ENCODE results near the gene NDUFS3.
"Not testable (repeated sequence)": the region's sequence is repeated elsewhere in the genome, so short reads cannot be mapped to it uniquely, and the experiment has no call there.

The NDUFS3 gene

GRCh38 chr11:47578524-47579494, at the start of gene NDUFS3, which contains the start of gene KBTBD4:
Gene NDUFS3 (plus strand): TSS chr11:47579074. CDS start chr11:47579092, 18 bp downstream.
Gene KBTBD4 (minus strand): TSS chr11:47578970. CDS start chr11:47578951, 19 bp downstream.
- DNase-seq (ENCODE audit: low read depth in 2 of 2) = peak; percentile 81 to 85

GRCh38 chr11:47529951-47530350, 48.9 kb upstream of the NDUFS3 start:
- no peak for DNase-seq (ENCODE audit: low read depth in 2 of 2)

- DNase-seq (ENCODE audit: low read depth in 2 of 2) = not testable (repeated sequence)
Observed at GRCh38 chr11:47530721-47531120, 48.2 kb upstream of the NDUFS3 start.

- DNase-seq (ENCODE audit: low read depth in 2 of 2) = no peak
Observed at GRCh38 chr11:47531666-47532065, 47.2 kb upstream of the NDUFS3 start.

GRCh38 chr11:47532597-47533213, 46.2 kb upstream of the NDUFS3 start:
- DNase-seq (ENCODE audit: low read depth in 2 of 2) = no peak

- DNase-seq (ENCODE audit: low read depth in 2 of 2) = no peak
Observed at GRCh38 chr11:47533690-47534151, 45.2 kb upstream of the NDUFS3 start.

GRCh38 chr11:47534704-47535251, 44.1 kb upstream of the NDUFS3 start:
- DNase-seq (ENCODE audit: low read depth in 2 of 2) = no peak

- DNase-seq (ENCODE audit: low read depth in 2 of 2) = no peak
Observed at GRCh38 chr11:47536915-47537314, 42.0 kb upstream of the NDUFS3 start.

- no peak for DNase-seq (ENCODE audit: low read depth in 2 of 2)
Observed at GRCh38 chr11:47538741-47539565, 39.9 kb upstream of the NDUFS3 start.

GRCh38 chr11:47539681-47540039, 39.2 kb upstream of the NDUFS3 start:
- no peak for DNase-seq (ENCODE audit: low read depth in 2 of 2)

GRCh38 chr11:47541070-47541469, 37.8 kb upstream of the NDUFS3 start:
- no peak for DNase-seq (ENCODE audit: low read depth in 2 of 2)

GRCh38 chr11:47545298-47545697, 33.6 kb upstream of the NDUFS3 start:
- no peak for DNase-seq (ENCODE audit: low read depth in 2 of 2)

- DNase-seq (ENCODE audit: low read depth in 2 of 2) = not testable (repeated sequence)
Observed at GRCh38 chr11:47546274-47546673, 32.6 kb upstream of the NDUFS3 start.

- DNase-seq (ENCODE audit: low read depth in 2 of 2) = no peak
Observed at GRCh38 chr11:47550288-47551047, 28.4 kb upstream of the NDUFS3 start.

GRCh38 chr11:47551086-47551485, 27.8 kb upstream of the NDUFS3 start:
- DNase-seq (ENCODE audit: low read depth in 2 of 2) = no peak

- peak in 1 of 2 donors; percentile 22 for DNase-seq (ENCODE audit: low read depth in 2 of 2)
Observed at GRCh38 chr11:47552056-47552565, 26.8 kb upstream of the NDUFS3 start.

GRCh38 chr11:47552566-47553405, 26.1 kb upstream of the NDUFS3 start, which contains the start of gene CELF1:
Gene CELF1 (minus strand): TSS chr11:47553132. CDS start chr11:47499523, 53,609 bp downstream.
- DNase-seq (ENCODE audit: low read depth in 2 of 2) = peak; percentile 84 to 90

GRCh38 chr11:47553406-47553743, 25.5 kb upstream of the NDUFS3 start:
- no peak for DNase-seq (ENCODE audit: low read depth in 2 of 2)

- not testable (repeated sequence) for DNase-seq (ENCODE audit: low read depth in 2 of 2)
Observed at GRCh38 chr11:47557004-47557403, 21.9 kb upstream of the NDUFS3 start.

- no peak for DNase-seq (ENCODE audit: low read depth in 2 of 2)
Observed at GRCh38 chr11:47558695-47559094, 20.2 kb upstream of the NDUFS3 start.
